Right ventricle myocardium inferior (tissue), 1 donor: ENCODE measurements around the gene LMF2. TPM values are rescaled to one million over a fixed set of nuclear protein-coding genes. Genes with fewer than 3 reads are reported as not detected.
A peak's percentile ranks its signal among the peaks of the same experiment; 100 is the strongest.

Source experiments
- ATAC-seq: fragments of 200-7000 bp; cut with Tn5 transposase; one replicate; pipeline ENCODE4 v1.9.1; 2020; ENCODE audit warnings: mild to moderate bottlenecking, moderate library complexity
- DNase-seq: peaks from one replicate; pipeline ENCODE4 v3.0.0; 2021; ENCODE audit errors: missing footprints
- intact Hi-C: fragments of 100-400 bp; cut with DNase I; formaldehyde crosslinking; loops from one replicate; pipeline ENCODE4 v1.11.0; 2022
- total RNA-seq: library from RNA; stranded (reverse); fragmentation: NEBNext Ultra II Directional; extraction: Animal tissue kit (Norgen Biotek cat#: 25700); gene quantifications from one replicate; pipeline ENCODE4 v1.2.1, GENCODE V29; 2021
- donor health status: DM: no; HTN: yes; CAD: no; lungs with severe emphysema.

The LMF2 gene
- total RNA-seq, 1 donor from 2014 or later, result 24.9 TPM

- ATAC-seq, result peak; percentile 99
- intact Hi-C loops, result no loop called here
- DNase-seq, result peak; percentile 95
Observed at GRCh38 chr22:50474710-50475651, 32.5 kb downstream of the LMF2 start, which contains the start of gene SBF1. SBF1 (minus strand) TSS chr22:50475035; CDS start chr22:50474840, 195 bp downstream.

GRCh38 chr22:50473855-50474671 is 33.4 kb downstream of the LMF2 start:
- ATAC-seq, result no peak
- no peak for DNase-seq
- intact Hi-C loops, result no loop called here

- DNase-seq (no peak), ATAC-seq (no peak)
- intact Hi-C loops, result no loop called here
Observed at GRCh38 chr22:50473088-50473487, 34.4 kb downstream of the LMF2 start.

GRCh38 chr22:50471962-50472361 is 35.5 kb downstream of the LMF2 start:
- intact Hi-C loops, result no loop called here
- DNase-seq (no peak), ATAC-seq (no peak)

- ATAC-seq (no peak), DNase-seq (no peak)
- intact Hi-C loops, result no loop called here
Observed at GRCh38 chr22:50471197-50471847, 36.2 kb downstream of the LMF2 start.

- intact Hi-C loops, result no loop called here
- ATAC-seq (no peak), DNase-seq (no peak)
Observed at GRCh38 chr22:50470491-50470890, 37.0 kb downstream of the LMF2 start.

GRCh38 chr22:50469377-50470305 is 37.9 kb downstream of the LMF2 start:
- intact Hi-C loops, result no loop called here
- DNase-seq (no peak), ATAC-seq (no peak)

- ATAC-seq (no peak), DNase-seq (no peak)
- intact Hi-C loops, result no loop called here
Observed at GRCh38 chr22:50468626-50469025, 38.9 kb downstream of the LMF2 start.

GRCh38 chr22:50467773-50468440 is 39.6 kb downstream of the LMF2 start:
- intact Hi-C loops, result no loop called here
- no peak for ATAC-seq

GRCh38 chr22:50467341-50467740 is 40.2 kb downstream of the LMF2 start:
- no peak for DNase-seq
- intact Hi-C loops, result no loop called here
- ATAC-seq, result no peak

More at GRCh38 chr22:50467773-50468440, 39.6 kb downstream of the LMF2 start:
- DNase-seq, result no peak

- ATAC-seq (no peak), DNase-seq (no peak)
- intact Hi-C loops, result no loop called here
Observed at GRCh38 chr22:50465066-50465930, 42.2 kb downstream of the LMF2 start.

GRCh38 chr22:50464451-50464850 is 43.1 kb downstream of the LMF2 start:
- no peak for DNase-seq
- no peak for ATAC-seq

GRCh38 chr22:50463188-50463900 is 44.2 kb downstream of the LMF2 start:
- no peak for ATAC-seq
- intact Hi-C loops, result no loop called here

More at GRCh38 chr22:50464451-50464850, 43.1 kb downstream of the LMF2 start:
- intact Hi-C loops, result no loop called here

GRCh38 chr22:50461979-50462540 is 45.4 kb downstream of the LMF2 start:
- intact Hi-C loops, result no loop called here
- DNase-seq (no peak), ATAC-seq (no peak)

More at GRCh38 chr22:50463188-50463900, 44.2 kb downstream of the LMF2 start:
- no peak for DNase-seq

GRCh38 chr22:50461536-50461935 is 46.0 kb downstream of the LMF2 start:
- ATAC-seq (no peak), DNase-seq (no peak)
- intact Hi-C loops, result no loop called here

- intact Hi-C loops, result no loop called here
- no peak for ATAC-seq
Observed at GRCh38 chr22:50460938-50461337, 46.6 kb downstream of the LMF2 start.

More at GRCh38 chr22:50460938-50461337, 46.6 kb downstream of the LMF2 start:
- no peak for DNase-seq
